ENCODE measurements around the gene CPNE4.
A peak's percentile ranks its signal among the peaks of the same experiment; 100 is the strongest.

CPNE4 gene

DNA sequence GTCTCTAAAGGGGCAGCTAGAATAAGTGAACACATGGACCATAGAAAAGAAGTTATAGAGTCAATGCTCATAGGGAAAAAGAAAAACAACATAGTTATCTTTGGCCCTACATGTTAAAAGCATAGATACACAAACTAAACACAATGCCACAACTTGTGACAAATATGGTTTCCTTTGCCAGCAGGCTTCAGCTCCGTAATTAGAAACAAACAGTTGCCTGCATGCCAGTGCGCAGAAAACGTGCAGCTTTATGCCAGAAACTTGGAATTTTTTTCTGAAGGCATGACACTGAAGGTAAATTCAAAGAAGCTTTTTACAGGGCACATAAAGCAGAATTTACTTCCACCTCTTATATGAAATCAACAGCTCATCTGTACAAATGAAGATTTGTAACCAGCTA, 2.2 kb upstream of the CPNE4 start:
- no peak for TF ChIP-seq POLR2A (IDR thresholded peaks at IDR 0.05; ENCODE audit: low read depth, low read length)
- no peak for FAIRE-seq

GRCh38 chr3:132034097-132034485, 723 bp downstream of the CPNE4 start:
- no peak for TF ChIP-seq POLR2A (IDR thresholded peaks at IDR 0.05; ENCODE audit: low read depth, low read length)
- FAIRE-seq, result no peak

More for the DNA sequence above, 2.2 kb upstream of the CPNE4 start:
- no peak for DNase-seq (ENCODE audit: insufficient read length, low spot score)

GRCh38 chr3:132033471-132033870, 1.3 kb downstream of the CPNE4 start:
- TF ChIP-seq POLR2A (IDR thresholded peaks at IDR 0.05; ENCODE audit: low read depth, low read length), result no peak
- no peak for DNase-seq (ENCODE audit: insufficient read length, low spot score)
- FAIRE-seq, result no peak

More at GRCh38 chr3:132034097-132034485, 723 bp downstream of the CPNE4 start:
- DNase-seq (ENCODE audit: insufficient read length, low spot score), result no peak

GRCh38 chr3:132032959-132033358, 1.9 kb downstream of the CPNE4 start:
- FAIRE-seq, result no peak
- no peak for TF ChIP-seq POLR2A (IDR thresholded peaks at IDR 0.05; ENCODE audit: low read depth, low read length)
- DNase-seq (ENCODE audit: insufficient read length, low spot score), result no peak

DNA sequence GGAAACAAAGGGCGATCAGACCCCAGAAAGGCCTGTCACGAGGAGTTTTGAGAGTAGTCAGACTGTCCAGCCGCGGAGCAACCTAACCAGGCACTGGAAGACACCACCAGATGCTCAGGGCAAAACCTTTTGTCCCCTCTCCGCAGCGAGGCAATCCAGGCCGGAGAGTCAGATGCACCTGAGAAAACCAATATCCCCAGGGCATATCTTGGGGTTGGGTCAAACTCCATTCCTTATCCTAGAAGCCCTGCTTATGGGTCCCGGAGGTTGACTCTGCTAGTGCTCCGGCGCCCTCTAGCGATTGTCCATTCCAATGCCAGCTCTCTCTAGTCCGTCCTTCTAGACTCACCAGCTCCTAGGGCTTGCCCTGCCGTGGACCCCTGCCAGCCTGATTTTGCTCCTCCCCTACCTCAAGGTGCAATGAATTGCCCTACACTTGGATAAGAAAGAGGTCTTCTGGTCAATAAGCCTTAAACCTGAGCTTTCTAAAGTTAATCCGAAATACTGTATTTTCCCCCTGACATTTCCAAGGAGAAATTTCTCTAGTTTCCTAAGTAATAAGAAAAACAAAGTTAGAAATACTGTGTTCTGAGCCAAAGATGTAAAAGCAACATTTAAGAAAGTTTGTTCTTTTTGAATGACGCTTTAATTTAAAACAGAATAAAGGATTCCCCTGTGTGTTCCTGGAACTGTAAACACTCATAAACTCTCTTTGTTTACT, 5.5 kb downstream of the CPNE4 start:
- DNase-seq (ENCODE audit: insufficient read length, low spot score) (peak; percentile 54), FAIRE-seq (peak; percentile 69)
- TF ChIP-seq POLR2A (IDR thresholded peaks at IDR 0.05; ENCODE audit: low read depth, low read length), result no peak

DNA sequence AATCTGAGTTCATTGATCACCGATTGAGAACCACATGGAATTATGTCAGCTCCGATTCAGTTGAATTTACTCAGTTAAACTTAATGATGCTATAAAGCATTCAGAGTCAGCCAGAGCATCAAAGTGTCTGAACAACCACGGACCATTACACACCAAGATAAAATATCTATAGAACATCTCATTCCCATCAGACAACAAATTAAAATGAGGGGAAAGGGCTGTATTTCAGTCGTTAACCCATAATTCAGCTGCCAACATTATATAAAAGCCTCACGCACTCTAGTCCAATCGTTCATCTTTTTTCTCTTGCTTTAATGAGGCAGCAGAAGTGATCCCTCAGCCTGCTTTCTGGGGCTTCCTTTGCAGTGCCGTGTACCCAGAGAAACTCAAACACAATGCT, 11.9 kb downstream of the CPNE4 start:
- no peak for TF ChIP-seq POLR2A (IDR thresholded peaks at IDR 0.05; ENCODE audit: low read depth, low read length)
- FAIRE-seq, result no peak

GRCh38 chr3:132020058-132020457, 14.8 kb downstream of the CPNE4 start:
- TF ChIP-seq POLR2A (IDR thresholded peaks at IDR 0.05; ENCODE audit: low read depth, low read length), result no peak
- FAIRE-seq, result no peak
- no peak for DNase-seq (ENCODE audit: insufficient read length, low spot score)

More for the DNA sequence above, 11.9 kb downstream of the CPNE4 start:
- no peak for DNase-seq (ENCODE audit: insufficient read length, low spot score)

GRCh38 chr3:132017137-132017536, 17.7 kb downstream of the CPNE4 start:
- DNase-seq (ENCODE audit: insufficient read length, low spot score) (no peak), FAIRE-seq (no peak)
- no peak for TF ChIP-seq POLR2A (IDR thresholded peaks at IDR 0.05; ENCODE audit: low read depth, low read length)

GRCh38 chr3:132016061-132017041, 18.5 kb downstream of the CPNE4 start:
- DNase-seq (ENCODE audit: insufficient read length, low spot score) (no peak), FAIRE-seq (no peak)
- no peak for TF ChIP-seq POLR2A (IDR thresholded peaks at IDR 0.05; ENCODE audit: low read depth, low read length)

DNA sequence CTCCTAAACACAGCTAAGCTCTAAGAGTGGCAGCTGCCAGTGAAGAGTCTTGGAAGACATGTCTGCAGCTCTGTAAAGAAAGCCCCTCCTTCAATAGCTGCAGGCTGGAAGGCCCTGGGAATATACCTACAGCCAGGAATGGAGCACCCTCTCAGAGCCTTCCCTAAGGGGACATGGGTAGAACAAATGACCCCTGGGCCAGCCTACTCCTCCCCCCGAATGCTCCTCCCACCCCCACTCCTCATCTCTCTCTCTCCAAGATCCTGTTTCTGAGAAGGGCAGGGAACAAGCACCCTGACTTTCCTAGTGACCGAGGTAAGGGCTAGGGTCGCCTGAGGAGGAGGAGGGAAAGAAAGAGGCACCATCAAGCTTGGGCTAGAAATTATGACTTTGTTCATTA, 20.7 kb downstream of the CPNE4 start:
- TF ChIP-seq POLR2A (IDR thresholded peaks at IDR 0.05; ENCODE audit: low read depth, low read length), result no peak
- no peak for FAIRE-seq
- DNase-seq (ENCODE audit: insufficient read length, low spot score), result no peak

- no peak for DNase-seq (ENCODE audit: insufficient read length, low spot score)
- no peak for FAIRE-seq
- TF ChIP-seq POLR2A (IDR thresholded peaks at IDR 0.05; ENCODE audit: low read depth, low read length), result no peak
Observed at GRCh38 chr3:132009241-132009640, 25.6 kb downstream of the CPNE4 start.

- no peak for FAIRE-seq
- no peak for TF ChIP-seq POLR2A (IDR thresholded peaks at IDR 0.05; ENCODE audit: low read depth, low read length)
- no peak for DNase-seq (ENCODE audit: insufficient read length, low spot score)
Observed at GRCh38 chr3:132008837-132009236, 26.0 kb downstream of the CPNE4 start.

DNA sequence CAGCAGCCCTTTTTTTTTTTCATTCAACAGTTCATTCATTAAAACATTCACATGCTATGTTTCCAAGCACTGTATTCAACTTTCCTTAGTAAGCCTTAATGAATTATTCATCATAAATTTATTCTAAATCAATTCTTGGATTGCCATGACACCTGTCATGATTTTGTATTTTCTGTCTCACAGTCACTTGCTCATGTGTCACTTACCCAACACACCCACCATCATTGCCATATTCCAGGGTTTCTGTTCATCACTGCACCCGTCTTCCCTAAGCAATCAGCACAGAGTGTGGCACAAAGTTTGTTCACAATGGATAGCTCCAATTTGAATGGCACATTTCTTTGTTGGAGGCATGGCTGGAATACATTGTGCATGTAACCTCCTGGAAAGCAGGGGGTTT, 27.2 kb downstream of the CPNE4 start:
- FAIRE-seq, result no peak
- DNase-seq (ENCODE audit: insufficient read length, low spot score), result no peak
- TF ChIP-seq POLR2A (IDR thresholded peaks at IDR 0.05; ENCODE audit: low read depth, low read length), result no peak

GRCh38 chr3:132006605-132007204, 28.1 kb downstream of the CPNE4 start:
- DNase-seq (ENCODE audit: insufficient read length, low spot score), result peak; percentile 15
- peak; percentile 79 for FAIRE-seq
- TF ChIP-seq POLR2A (IDR thresholded peaks at IDR 0.05; ENCODE audit: low read depth, low read length), result no peak

All from H54 (cell line).